LNCaP clone FGC (cell line): ENCODE measurements around the gene NT5E.

Experiments
- DNase-seq: peaks from one replicate; pipeline ENCODE4 v3.0.0-alpha.2; 2011; ENCODE audit warnings: low read depth
- H3K4me3 ChIP-seq: 2 replicates; pipeline ENCODE4 v1.5.1; 2011; ENCODE audit warnings: mild to moderate bottlenecking, low read depth, low read length, control low read depth
- CTCF ChIP-seq: IDR thresholded peaks from 2 replicates; pipeline ENCODE4 v1.5.1; 2012; ENCODE audit warnings: mild to moderate bottlenecking; ENCODE audit not compliant: control insufficient read depth, insufficient read depth; ENCODE audit errors: extremely low read depth

The NT5E gene

GRCh38 chr6:85449818-85450759, at the start of gene NT5E:
NT5E (plus strand) TSS chr6:85450083; CDS start chr6:85450140, 57 bp downstream.
- peak within 1 kb of the TSS; percentile 43 for H3K4me3 ChIP-seq
- no peak for TF ChIP-seq CTCF
- no peak for DNase-seq

- no peak for DNase-seq
- TF ChIP-seq CTCF: no peak
- no peak overlapping the region for H3K4me3 ChIP-seq
Observed at GRCh38 chr6:85400331-85400730, 49.6 kb upstream of the NT5E start.

GRCh38 chr6:85401186-85402021, 48.5 kb upstream of the NT5E start:
- DNase-seq: no peak
- TF ChIP-seq CTCF: no peak
- H3K4me3 ChIP-seq: no peak overlapping the region

GRCh38 chr6:85402071-85402470, 47.8 kb upstream of the NT5E start:
- no peak for TF ChIP-seq CTCF
- no peak for DNase-seq
- no peak overlapping the region for H3K4me3 ChIP-seq

- no peak overlapping the region for H3K4me3 ChIP-seq
Observed at GRCh38 chr6:85402922-85403321, 47.0 kb upstream of the NT5E start.

More at GRCh38 chr6:85402922-85403321, 47.0 kb upstream of the NT5E start:
- no peak for DNase-seq
- no peak for TF ChIP-seq CTCF
